ENCODE data around the gene SENP3. TPM values are rescaled to one million over a fixed set of nuclear protein-coding genes. Genes with fewer than 3 reads are reported as not detected.

Gene SENP3
- total RNA-seq, 1 donor from 2014 or later, result 87.0 TPM

- TF ChIP-seq, protein P1, sequence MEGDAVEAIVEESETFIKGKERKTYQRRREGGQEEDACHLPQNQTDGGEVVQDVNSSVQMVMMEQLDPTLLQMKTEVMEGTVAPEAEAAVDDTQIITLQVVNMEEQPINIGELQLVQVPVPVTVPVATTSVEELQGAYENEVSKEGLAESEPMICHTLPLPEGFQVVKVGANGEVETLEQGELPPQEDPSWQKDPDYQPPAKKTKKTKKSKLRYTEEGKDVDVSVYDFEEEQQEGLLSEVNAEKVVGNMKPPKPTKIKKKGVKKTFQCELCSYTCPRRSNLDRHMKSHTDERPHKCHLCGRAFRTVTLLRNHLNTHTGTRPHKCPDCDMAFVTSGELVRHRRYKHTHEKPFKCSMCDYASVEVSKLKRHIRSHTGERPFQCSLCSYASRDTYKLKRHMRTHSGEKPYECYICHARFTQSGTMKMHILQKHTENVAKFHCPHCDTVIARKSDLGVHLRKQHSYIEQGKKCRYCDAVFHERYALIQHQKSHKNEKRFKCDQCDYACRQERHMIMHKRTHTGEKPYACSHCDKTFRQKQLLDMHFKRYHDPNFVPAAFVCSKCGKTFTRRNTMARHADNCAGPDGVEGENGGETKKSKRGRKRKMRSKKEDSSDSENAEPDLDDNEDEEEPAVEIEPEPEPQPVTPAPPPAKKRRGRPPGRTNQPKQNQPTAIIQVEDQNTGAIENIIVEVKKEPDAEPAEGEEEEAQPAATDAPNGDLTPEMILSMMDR (IDR thresholded peaks at IDR 0.05), result no peak
- intact Hi-C loops (cut with DNase I), result no loop called here
- H3K27ac ChIP-seq, result no peak overlapping the region
- no peaks in the 10 kb centered on the region for H3K27me3 ChIP-seq (ENCODE audit: low read depth)
- peak overlapping the region; percentile 83 for H3K4me3 ChIP-seq
- peaks cover 8% of the 10 kb centered on the region for H3K36me3 ChIP-seq
- H3K9me3 ChIP-seq, result no peaks in the 10 kb centered on the region
- no peak for ATAC-seq
- H3K4me1 ChIP-seq, result peaks cover 27% of the 10 kb centered on the region
- DNase-seq, result no peak
Measured at GRCh38 chr17:7550344-7550743, 11.4 kb upstream of the SENP3 start.

DNA sequence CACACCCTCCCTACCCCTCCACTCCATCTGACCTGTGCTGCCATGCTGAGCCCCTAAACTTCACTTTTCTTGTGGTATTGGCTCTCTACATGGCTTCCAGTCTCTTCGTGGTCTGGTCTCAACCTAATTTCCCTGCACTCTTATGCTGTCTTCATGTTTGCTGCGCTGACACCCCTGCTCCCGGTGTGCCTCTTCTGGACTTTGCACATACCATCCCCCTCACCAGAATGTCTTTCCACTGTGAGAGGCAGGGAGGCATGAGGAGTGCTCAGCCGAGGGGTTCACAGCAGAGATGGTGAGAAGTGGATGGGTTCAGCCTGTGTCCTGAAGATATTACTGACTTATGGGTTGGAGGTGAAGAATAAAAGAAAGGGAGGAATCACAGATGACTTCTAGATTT, 10.3 kb upstream of the SENP3 start:
- DNase-seq (no peak), ATAC-seq (no peak)
- no peak overlapping the region for H3K4me3 ChIP-seq
- H3K27me3 ChIP-seq (ENCODE audit: low read depth), result no peaks in the 10 kb centered on the region
- intact Hi-C loops (cut with DNase I), result no loop called here
- peak overlapping the region; percentile 49 for H3K27ac ChIP-seq
- no peaks in the 10 kb centered on the region for H3K9me3 ChIP-seq
- H3K4me1 ChIP-seq, result peaks cover 27% of the 10 kb centered on the region
- TF ChIP-seq, protein P1 (IDR thresholded peaks at IDR 0.05), result no peak
- peaks cover 8% of the 10 kb centered on the region for H3K36me3 ChIP-seq

DNA sequence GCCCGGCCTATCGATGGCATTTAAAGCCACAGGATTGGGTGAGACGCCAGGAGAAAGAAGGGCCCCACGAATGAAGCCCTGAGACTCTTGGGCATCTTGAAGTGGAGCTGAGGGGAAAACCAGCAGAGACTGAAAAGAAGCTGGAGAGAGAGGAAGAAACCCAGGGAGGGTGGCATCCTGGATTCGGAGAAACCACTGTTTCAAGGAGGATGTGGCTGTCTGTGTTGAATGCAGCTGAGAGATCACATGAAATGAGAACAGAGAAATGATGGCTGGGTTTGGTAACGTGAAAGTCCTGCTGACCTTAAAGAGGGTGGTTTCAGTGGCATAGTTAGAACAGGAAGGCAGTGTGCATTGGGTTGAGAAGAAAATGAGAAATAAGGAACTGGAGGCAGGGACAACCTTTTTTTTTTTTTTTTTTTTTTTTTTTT, 9.1 kb upstream of the SENP3 start:
- H3K27ac ChIP-seq, result peak overlapping the region; percentile 75
- H3K36me3 ChIP-seq, result peaks cover 8% of the 10 kb centered on the region
- ATAC-seq, result peak; percentile 25 to 54
- no peak overlapping the region for H3K4me3 ChIP-seq
- no peak for DNase-seq
- TF ChIP-seq, protein P1 (IDR thresholded peaks at IDR 0.05), result no peak
- H3K9me3 ChIP-seq, result no peaks in the 10 kb centered on the region
- H3K27me3 ChIP-seq (ENCODE audit: low read depth), result no peaks in the 10 kb centered on the region
- H3K4me1 ChIP-seq, result peaks cover 39% of the 10 kb centered on the region
- intact Hi-C loops (cut with DNase I), result no loop called here

DNA sequence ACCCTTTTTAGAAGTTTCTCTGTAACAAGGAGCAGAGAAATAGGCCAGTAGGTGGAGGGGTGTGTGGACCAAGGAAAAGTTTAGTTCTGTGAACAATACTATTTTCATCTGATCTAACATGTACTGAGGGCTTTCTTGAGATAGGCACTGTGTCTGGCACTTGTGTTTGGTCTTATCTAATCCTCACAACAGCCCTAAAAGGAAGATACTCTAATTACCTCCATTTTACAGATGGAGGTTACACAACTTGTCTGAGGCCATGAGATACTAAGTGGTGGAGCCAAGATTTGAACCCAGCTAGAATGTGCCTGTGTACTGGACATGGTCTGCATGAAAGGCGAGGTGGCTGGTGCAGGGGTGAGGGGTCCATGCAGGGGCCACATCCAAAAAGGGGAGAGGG, 8.4 kb upstream of the SENP3 start:
- intact Hi-C loops (cut with DNase I), result no loop called here
- DNase-seq (no peak), ATAC-seq (no peak)
- Histone ChIP-seq H3K27me3 (ENCODE audit: low read depth) (no peaks in the 10 kb centered on the region), H3K9me3 (no peaks in the 10 kb centered on the region), H3K4me1 (peaks cover 43% of the 10 kb centered on the region), H3K36me3 (peaks cover 8% of the 10 kb centered on the region), H3K4me3 (peak overlapping the region; percentile 17), H3K27ac (peak overlapping the region; percentile 75)
- TF ChIP-seq, protein P1 (IDR thresholded peaks at IDR 0.05), result no peak

DNA sequence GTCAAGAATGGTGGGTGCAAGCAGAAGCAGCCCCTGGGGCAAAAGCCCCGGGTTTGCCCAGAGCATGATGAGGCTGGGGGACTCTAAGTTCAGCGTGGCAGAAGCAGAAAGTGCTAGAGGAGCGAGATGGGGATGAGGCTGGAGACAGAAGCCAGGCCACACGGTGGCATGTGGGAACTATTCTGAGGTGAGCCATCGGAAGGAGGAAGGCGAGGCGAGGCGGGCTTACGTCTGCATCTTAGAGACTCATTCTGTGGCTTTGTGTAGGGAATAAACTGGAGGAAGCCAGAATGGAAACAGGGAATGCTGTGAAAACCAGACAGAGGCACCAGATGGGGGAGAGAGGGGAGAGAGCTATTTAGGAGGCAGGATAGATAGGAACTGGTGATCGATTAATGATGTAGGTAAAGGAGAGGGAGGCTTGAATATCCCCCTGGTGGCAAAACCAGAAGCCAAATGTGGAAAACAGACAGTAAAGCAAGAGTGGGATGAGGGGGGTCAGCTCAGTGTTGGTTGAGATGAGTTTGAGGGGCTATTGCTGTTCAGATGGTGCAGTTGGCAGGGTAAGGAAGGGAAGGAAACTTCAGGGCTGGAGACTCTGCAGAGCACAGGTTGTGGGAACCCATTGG, 6.3 kb upstream of the SENP3 start:
- Histone ChIP-seq H3K27me3 (ENCODE audit: low read depth) (no peaks in the 10 kb centered on the region), H3K4me1 (peaks cover 51% of the 10 kb centered on the region), H3K9me3 (no peaks in the 10 kb centered on the region), H3K4me3 (no peak overlapping the region), H3K36me3 (peaks cover 13% of the 10 kb centered on the region), H3K27ac (no peak overlapping the region)
- no peak for ATAC-seq
- intact Hi-C loops (cut with DNase I), result no loop called here
- TF ChIP-seq, protein P1 (IDR thresholded peaks at IDR 0.05), result no peak
- DNase-seq, result no peak

Data from lower lobe of right lung (tissue), 2 donors.